Measurements from ENCODE around the gene GFRA1. TPM values are rescaled to one million over a fixed set of nuclear protein-coding genes. Genes with fewer than 3 reads are reported as not detected.
"Not testable (repeated sequence)": the region's sequence is repeated elsewhere in the genome, so short reads cannot be mapped to it uniquely, and the experiment has no call there.

Gene GFRA1
- total RNA-seq, 1 experiment from 2014 or later, result 10.5 TPM

GRCh38 chr10:116071453-116072148 lies 201.4 kb downstream of the GFRA1 start:
- no peak for DNase-seq (ENCODE audit: low read depth)
- in situ Hi-C loops (cut with HindIII; ENCODE audit: low pct_unique_long_range_greater_than_20kb, low sequenced_read_pairs), result no loop called here

- in situ Hi-C loops (cut with HindIII; ENCODE audit: low pct_unique_long_range_greater_than_20kb, low sequenced_read_pairs), result no loop called here
Measured at GRCh38 chr10:116070743-116071320, 202.2 kb downstream of the GFRA1 start.

GRCh38 chr10:116069856-116070255 lies 203.2 kb downstream of the GFRA1 start:
- in situ Hi-C loops (cut with HindIII; ENCODE audit: low pct_unique_long_range_greater_than_20kb, low sequenced_read_pairs), result no loop called here
- DNase-seq (ENCODE audit: low read depth), result no peak

More at GRCh38 chr10:116070743-116071320, 202.2 kb downstream of the GFRA1 start:
- DNase-seq (ENCODE audit: low read depth), result no peak

- DNase-seq (ENCODE audit: low read depth), result no peak
- in situ Hi-C loops (cut with HindIII; ENCODE audit: low pct_unique_long_range_greater_than_20kb, low sequenced_read_pairs), result no loop called here
Measured at GRCh38 chr10:116067825-116068224, 205.2 kb downstream of the GFRA1 start.

- no peak for DNase-seq (ENCODE audit: low read depth)
- in situ Hi-C loops (cut with HindIII; ENCODE audit: low pct_unique_long_range_greater_than_20kb, low sequenced_read_pairs), result no loop called here
Measured at GRCh38 chr10:116063107-116063506, 209.9 kb downstream of the GFRA1 start.

GRCh38 chr10:116060864-116061263 lies 212.1 kb downstream of the GFRA1 start:
- no peak for DNase-seq (ENCODE audit: low read depth)
- in situ Hi-C loops (cut with HindIII; ENCODE audit: low pct_unique_long_range_greater_than_20kb, low sequenced_read_pairs), result no loop called here

GRCh38 chr10:116059320-116059719 lies 213.7 kb downstream of the GFRA1 start:
- no peak for DNase-seq (ENCODE audit: low read depth)
- in situ Hi-C loops (cut with HindIII; ENCODE audit: low pct_unique_long_range_greater_than_20kb, low sequenced_read_pairs), result no loop called here

GRCh38 chr10:116056445-116057293 lies 216.3 kb downstream of the GFRA1 start:
- in situ Hi-C loops (cut with HindIII; ENCODE audit: low pct_unique_long_range_greater_than_20kb, low sequenced_read_pairs), result no loop called here
- DNase-seq (ENCODE audit: low read depth), result no peak

GRCh38 chr10:116055917-116056252 lies 217.1 kb downstream of the GFRA1 start:
- in situ Hi-C loops (cut with HindIII; ENCODE audit: low pct_unique_long_range_greater_than_20kb, low sequenced_read_pairs), result no loop called here
- no peak for DNase-seq (ENCODE audit: low read depth)

- in situ Hi-C loops (cut with HindIII; ENCODE audit: low pct_unique_long_range_greater_than_20kb, low sequenced_read_pairs), result no loop called here
- DNase-seq (ENCODE audit: low read depth), result no peak
Measured at GRCh38 chr10:116055252-116055916, 217.6 kb downstream of the GFRA1 start.

GRCh38 chr10:116053910-116054309 lies 219.1 kb downstream of the GFRA1 start:
- in situ Hi-C loops (cut with HindIII; ENCODE audit: low pct_unique_long_range_greater_than_20kb, low sequenced_read_pairs), result no loop called here
- DNase-seq (ENCODE audit: low read depth), result no peak

GRCh38 chr10:116053009-116053730 lies 219.8 kb downstream of the GFRA1 start:
- DNase-seq (ENCODE audit: low read depth); in situ Hi-C loops (cut with HindIII; ENCODE audit: low pct_unique_long_range_greater_than_20kb, low sequenced_read_pairs): not testable (repeated sequence)

- DNase-seq (ENCODE audit: low read depth); in situ Hi-C loops (cut with HindIII; ENCODE audit: low pct_unique_long_range_greater_than_20kb, low sequenced_read_pairs): not testable (repeated sequence)
Measured at GRCh38 chr10:116052522-116052921, 220.5 kb downstream of the GFRA1 start.

GRCh38 chr10:116049974-116050304 lies 223.1 kb downstream of the GFRA1 start:
- in situ Hi-C loops (cut with HindIII; ENCODE audit: low pct_unique_long_range_greater_than_20kb, low sequenced_read_pairs), result no loop called here
- no peak for DNase-seq (ENCODE audit: low read depth)

GRCh38 chr10:116049158-116049973 lies 223.6 kb downstream of the GFRA1 start:
- DNase-seq (ENCODE audit: low read depth), result peak; percentile 25
- in situ Hi-C loops (cut with HindIII; ENCODE audit: low pct_unique_long_range_greater_than_20kb, low sequenced_read_pairs), result no loop called here

GRCh38 chr10:116045366-116046356 lies 227.3 kb downstream of the GFRA1 start:
- DNase-seq (ENCODE audit: low read depth), result no peak
- in situ Hi-C loops (cut with HindIII; ENCODE audit: low pct_unique_long_range_greater_than_20kb, low sequenced_read_pairs), result no loop called here

Data from Caki2 (cell line).